ENCODE data around the gene CTTNBP2. TPM values are rescaled to one million over a fixed set of nuclear protein-coding genes. Genes with fewer than 3 reads are reported as not detected.

The CTTNBP2 gene
- total RNA-seq, 1 donor from 2014 or later, result 6.6 TPM

GRCh38 chr7:117892821-117893220, 19.6 kb upstream of the CTTNBP2 start:
- Histone ChIP-seq H3K27me3 (ENCODE audit: low read depth) (no peaks in the 10 kb centered on the region), H3K4me3 (no peak overlapping the region), H3K27ac (no peak overlapping the region), H3K4me1 (no peaks in the 10 kb centered on the region), H3K9me3 (no peaks in the 10 kb centered on the region), H3K36me3 (no peaks in the 10 kb centered on the region)
- TF ChIP-seq CTCF (IDR thresholded peaks at IDR 0.05), result no peak
- intact Hi-C loops (cut with DNase I), result no loop called here
- DNase-seq, result no peak
- no peak for ATAC-seq

GRCh38 chr7:117889611-117890010, 16.4 kb upstream of the CTTNBP2 start:
- H3K27me3 ChIP-seq (ENCODE audit: low read depth), result no peaks in the 10 kb centered on the region
- no peaks in the 10 kb centered on the region for H3K4me1 ChIP-seq
- H3K27ac ChIP-seq, result no peak overlapping the region
- TF ChIP-seq CTCF (IDR thresholded peaks at IDR 0.05), result no peak
- intact Hi-C loops (cut with DNase I), result no loop called here
- no peak for DNase-seq
- ATAC-seq, result no peak
- H3K9me3 ChIP-seq, result no peaks in the 10 kb centered on the region
- no peaks in the 10 kb centered on the region for H3K36me3 ChIP-seq
- no peak overlapping the region for H3K4me3 ChIP-seq

GRCh38 chr7:117888627-117889026, 15.4 kb upstream of the CTTNBP2 start:
- no peak overlapping the region for H3K4me3 ChIP-seq
- ATAC-seq (no peak), DNase-seq (no peak)
- intact Hi-C loops (cut with DNase I), result no loop called here
- TF ChIP-seq CTCF (IDR thresholded peaks at IDR 0.05), result no peak
- no peaks in the 10 kb centered on the region for H3K9me3 ChIP-seq
- H3K27me3 ChIP-seq (ENCODE audit: low read depth), result no peaks in the 10 kb centered on the region
- H3K27ac ChIP-seq, result no peak overlapping the region
- no peaks in the 10 kb centered on the region for H3K36me3 ChIP-seq
- H3K4me1 ChIP-seq, result no peaks in the 10 kb centered on the region

- H3K27ac ChIP-seq, result no peak overlapping the region
- H3K36me3 ChIP-seq, result no peaks in the 10 kb centered on the region
- ATAC-seq (no peak), DNase-seq (no peak)
- H3K4me1 ChIP-seq, result no peaks in the 10 kb centered on the region
- no peak for TF ChIP-seq CTCF (IDR thresholded peaks at IDR 0.05)
- intact Hi-C loops (cut with DNase I), result no loop called here
- no peaks in the 10 kb centered on the region for H3K9me3 ChIP-seq
- no peak overlapping the region for H3K4me3 ChIP-seq
- no peaks in the 10 kb centered on the region for H3K27me3 ChIP-seq (ENCODE audit: low read depth)
Observed at GRCh38 chr7:117882594-117882993, 9.4 kb upstream of the CTTNBP2 start.

GRCh38 chr7:117876761-117877160, 3.5 kb upstream of the CTTNBP2 start:
- H3K4me3 ChIP-seq, result no peak overlapping the region
- no peaks in the 10 kb centered on the region for H3K9me3 ChIP-seq
- no peak for TF ChIP-seq CTCF (IDR thresholded peaks at IDR 0.05)
- H3K36me3 ChIP-seq, result no peaks in the 10 kb centered on the region
- intact Hi-C loops (cut with DNase I), result no loop called here
- DNase-seq, result no peak
- H3K27ac ChIP-seq, result no peak overlapping the region
- H3K4me1 ChIP-seq, result no peaks in the 10 kb centered on the region
- H3K27me3 ChIP-seq (ENCODE audit: low read depth), result peaks cover 21% of the 10 kb centered on the region
- ATAC-seq, result no peak

GRCh38 chr7:117875566-117875965, 2.3 kb upstream of the CTTNBP2 start:
- ATAC-seq, result no peak
- H3K36me3 ChIP-seq, result no peaks in the 10 kb centered on the region
- peak; percentile 15 for TF ChIP-seq CTCF (IDR thresholded peaks at IDR 0.05)
- H3K4me3 ChIP-seq, result no peak overlapping the region
- no peaks in the 10 kb centered on the region for H3K9me3 ChIP-seq
- no peak overlapping the region for H3K27ac ChIP-seq
- no peak for DNase-seq
- intact Hi-C loops (cut with DNase I), result no loop called here
- H3K27me3 ChIP-seq (ENCODE audit: low read depth), result peaks cover 21% of the 10 kb centered on the region
- no peaks in the 10 kb centered on the region for H3K4me1 ChIP-seq
